Endothelial cell (in vitro differentiated cells): Measurements from ENCODE around the gene WDR19. TPM values are rescaled to one million over a fixed set of nuclear protein-coding genes. Genes with fewer than 3 reads are reported as not detected.
"Not testable (repeated sequence)": the region's sequence is repeated elsewhere in the genome, so short reads cannot be mapped to it uniquely, and the experiment has no call there.

Experiments used
- DNase-seq: peaks from one replicate; pipeline ENCODE4 v3.0.0; 2021; ENCODE audit warnings: low spot score
- H3K27ac Mint-ChIP-seq: one replicate; pipeline ENCODE4 v1.8.0; 2021; ENCODE audit warnings: mixed read lengths, inconsistent platforms; ENCODE audit not compliant: unreplicated experiment
- H3K27me3 Mint-ChIP-seq: one replicate; pipeline ENCODE4 v1.8.0; 2021; ENCODE audit warnings: mild to moderate bottlenecking, moderate library complexity, mixed read lengths, inconsistent platforms; ENCODE audit not compliant: unreplicated experiment
- H3K36me3 Mint-ChIP-seq: one replicate; pipeline ENCODE4 v1.8.0; 2021; ENCODE audit warnings: mild to moderate bottlenecking, low read depth, mixed read lengths, inconsistent platforms; ENCODE audit not compliant: unreplicated experiment
- H3K4me1 Mint-ChIP-seq: one replicate; pipeline ENCODE4 v1.8.0; 2021; ENCODE audit warnings: mild to moderate bottlenecking, mixed read lengths, inconsistent platforms; ENCODE audit not compliant: unreplicated experiment
- H3K4me3 Mint-ChIP-seq: one replicate; pipeline ENCODE4 v1.8.0; 2021; ENCODE audit warnings: mild to moderate bottlenecking, mixed read lengths, inconsistent platforms; ENCODE audit not compliant: unreplicated experiment
- H3K9me3 Mint-ChIP-seq: one replicate; pipeline ENCODE4 v1.8.0; 2021; ENCODE audit warnings: mixed read lengths, inconsistent platforms; ENCODE audit not compliant: unreplicated experiment
- long read RNA-seq: library from polyadenylated mRNA; unstranded; transcript quantifications from one replicate; pipeline ENCODE4 v2.0.0, GENCODE V29; 2020; ENCODE audit not compliant: unreplicated experiment
- total RNA-seq: library from RNA; stranded (reverse); fragmentation: NEBNext Ultra II Directional; extraction: Animal tissue kit (Norgen Biotek cat#: 25700); gene quantifications from one replicate; pipeline ENCODE4 v1.2.1, GENCODE V29; 2021; ENCODE audit not compliant: unreplicated experiment
- TF ChIP-seq, protein P1 (sequence below): fragments of 200-600 bp; sonication (generic); IDR thresholded peaks from one replicate; pipeline ENCODE4 v1.5.0; 2021; ENCODE audit warnings: antibody characterized with exemption; ENCODE audit not compliant: unreplicated experiment

Gene WDR19
- total RNA-seq = 35.8 TPM
- long read RNA-seq, full-length matches to known transcripts = 1 of 4 reads
- long read RNA-seq, partial matches to known transcripts = 3 of 4 reads
- long read RNA-seq, other reads (novel, unspliced or antisense) = 0 of 4 reads

DNA sequence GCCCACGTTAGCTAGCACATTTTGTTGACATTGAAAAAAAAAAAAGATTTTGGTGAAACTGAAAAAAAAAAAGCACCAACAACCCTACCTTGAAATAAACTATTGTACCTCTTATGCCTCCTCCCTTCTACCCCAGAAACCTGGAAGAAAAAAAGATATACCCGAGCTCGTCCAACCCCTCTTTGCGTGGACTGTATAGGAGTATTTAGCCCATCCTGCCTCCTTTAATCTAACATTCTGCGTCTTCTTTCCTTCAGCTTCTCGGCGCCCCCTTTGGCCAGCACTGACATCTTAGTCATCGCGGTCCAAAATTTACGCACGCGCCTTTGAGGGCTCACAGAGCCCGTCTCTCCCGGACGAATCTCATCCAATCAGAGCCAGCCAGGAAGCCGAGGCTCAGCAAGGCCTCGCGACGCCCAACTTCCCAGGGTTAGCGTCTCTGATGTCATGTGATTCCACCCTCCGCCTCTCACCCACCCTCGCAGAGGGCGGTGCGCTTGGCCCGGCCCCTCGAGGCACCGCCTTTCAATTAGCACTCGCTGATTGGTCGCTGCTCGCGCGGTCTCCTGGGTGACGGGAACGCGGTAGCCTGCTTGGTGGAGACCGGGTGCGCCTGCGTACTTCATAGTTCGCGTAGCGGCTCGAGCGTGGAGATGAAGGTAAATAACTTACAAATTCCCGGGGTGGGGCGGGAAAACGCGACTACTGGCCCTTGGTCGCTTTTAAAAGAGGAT is at the start of gene WDR19:
TSS of gene WDR19 (plus strand) at position 625 of the 734 bp plus-strand sequence. CDS start at position 654, 29 bp downstream.
- no peaks in the 10 kb centered on the region for H3K9me3 Mint-ChIP-seq
- H3K4me3 Mint-ChIP-seq = no peak within 1 kb of the TSS
- no peaks in the 10 kb centered on the region for H3K4me1 Mint-ChIP-seq
- peaks cover 4% of the 10 kb centered on the region for H3K27me3 Mint-ChIP-seq
- DNase-seq = peak; percentile 97
- TF ChIP-seq, protein P1, sequence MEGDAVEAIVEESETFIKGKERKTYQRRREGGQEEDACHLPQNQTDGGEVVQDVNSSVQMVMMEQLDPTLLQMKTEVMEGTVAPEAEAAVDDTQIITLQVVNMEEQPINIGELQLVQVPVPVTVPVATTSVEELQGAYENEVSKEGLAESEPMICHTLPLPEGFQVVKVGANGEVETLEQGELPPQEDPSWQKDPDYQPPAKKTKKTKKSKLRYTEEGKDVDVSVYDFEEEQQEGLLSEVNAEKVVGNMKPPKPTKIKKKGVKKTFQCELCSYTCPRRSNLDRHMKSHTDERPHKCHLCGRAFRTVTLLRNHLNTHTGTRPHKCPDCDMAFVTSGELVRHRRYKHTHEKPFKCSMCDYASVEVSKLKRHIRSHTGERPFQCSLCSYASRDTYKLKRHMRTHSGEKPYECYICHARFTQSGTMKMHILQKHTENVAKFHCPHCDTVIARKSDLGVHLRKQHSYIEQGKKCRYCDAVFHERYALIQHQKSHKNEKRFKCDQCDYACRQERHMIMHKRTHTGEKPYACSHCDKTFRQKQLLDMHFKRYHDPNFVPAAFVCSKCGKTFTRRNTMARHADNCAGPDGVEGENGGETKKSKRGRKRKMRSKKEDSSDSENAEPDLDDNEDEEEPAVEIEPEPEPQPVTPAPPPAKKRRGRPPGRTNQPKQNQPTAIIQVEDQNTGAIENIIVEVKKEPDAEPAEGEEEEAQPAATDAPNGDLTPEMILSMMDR = peak; percentile 37
- no peak within 1 kb of the TSS for H3K27ac Mint-ChIP-seq
- no peaks in the 10 kb centered on the region for H3K36me3 Mint-ChIP-seq

DNA sequence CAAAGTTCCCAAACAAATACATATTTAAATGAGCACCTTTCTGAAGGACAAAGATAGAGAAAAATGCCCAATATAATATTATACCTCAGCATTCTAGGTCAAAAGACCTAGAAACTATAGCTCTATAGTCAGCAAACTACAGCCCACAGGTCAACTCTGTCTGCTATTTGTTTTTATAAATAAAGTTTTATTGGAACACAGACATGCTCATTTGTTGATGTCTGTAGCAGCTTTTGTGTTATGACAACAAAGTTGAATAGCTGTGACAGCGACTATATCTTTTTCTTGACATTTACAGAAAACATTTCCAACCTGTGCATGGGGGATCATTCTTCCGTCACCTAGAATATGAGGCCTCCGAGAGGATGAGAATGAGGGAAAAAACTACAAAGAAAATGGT is 48.7 kb upstream of the WDR19 start:
- TF ChIP-seq, protein P1 = no peak
- Mint-ChIP-seq H3K4me3 (no peak overlapping the region), H3K27me3 (peaks cover 1% of the 10 kb centered on the region)

DNA sequence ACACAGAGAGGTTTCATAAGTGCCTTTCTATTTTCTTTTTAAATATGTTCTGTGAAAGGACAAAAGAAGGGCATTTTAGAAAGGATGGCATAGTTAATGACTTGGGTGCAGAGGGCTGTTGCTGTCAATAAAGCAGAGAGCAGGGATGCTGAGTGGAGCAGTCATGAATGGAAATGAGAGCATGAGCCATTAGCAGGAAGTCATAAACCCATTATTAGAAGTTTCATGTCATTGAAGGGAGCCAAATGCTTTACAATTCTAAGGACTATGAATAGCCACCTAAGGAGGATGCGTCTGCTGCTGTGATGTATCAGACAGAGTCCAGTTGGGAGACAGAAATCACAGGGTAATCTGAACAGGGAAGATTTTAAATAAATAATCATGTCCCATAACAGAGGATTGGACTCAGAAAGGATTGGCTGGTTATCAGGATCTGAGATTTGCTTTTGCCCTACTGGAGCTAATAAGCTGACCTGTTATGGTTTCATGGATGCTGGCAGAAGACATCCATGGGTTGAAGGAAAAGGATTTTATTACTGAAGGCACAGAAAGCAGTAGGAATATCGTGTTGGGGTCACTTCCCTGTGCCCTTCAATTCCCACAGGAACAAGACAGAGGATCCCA is 47.5 kb upstream of the WDR19 start:
- TF ChIP-seq, protein P1 = no peak
- H3K4me1 Mint-ChIP-seq = no peaks in the 10 kb centered on the region
- H3K27ac Mint-ChIP-seq = no peak overlapping the region
- no peak for DNase-seq
- H3K9me3 Mint-ChIP-seq = no peaks in the 10 kb centered on the region
- H3K4me3 Mint-ChIP-seq = no peak overlapping the region
- H3K36me3 Mint-ChIP-seq = peaks cover 3% of the 10 kb centered on the region
- H3K27me3 Mint-ChIP-seq = peaks cover 1% of the 10 kb centered on the region

More for the DNA sequence above, 48.7 kb upstream of the WDR19 start:
- H3K27ac Mint-ChIP-seq = no peak overlapping the region
- H3K36me3 Mint-ChIP-seq = no peaks in the 10 kb centered on the region
- no peaks in the 10 kb centered on the region for H3K9me3 Mint-ChIP-seq
- H3K4me1 Mint-ChIP-seq = no peaks in the 10 kb centered on the region
- no peak for DNase-seq

DNA sequence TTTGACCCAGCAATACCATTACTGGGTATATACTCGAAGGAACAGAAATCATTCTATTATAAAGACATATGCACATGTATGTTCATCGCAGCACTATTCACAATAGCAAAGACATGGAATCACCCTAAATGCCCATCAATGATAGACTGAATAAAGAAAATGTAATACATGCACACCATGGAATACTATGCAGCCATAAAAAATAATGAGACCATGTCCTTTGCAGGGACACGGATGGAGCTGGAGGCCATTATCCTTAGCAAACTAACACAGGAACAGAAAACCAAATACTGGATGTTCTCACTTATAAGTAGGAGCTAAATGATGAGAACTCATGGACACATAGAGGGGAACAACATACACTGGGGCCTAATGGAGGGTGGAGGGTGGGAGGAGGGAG is 44.1 kb upstream of the WDR19 start:
- not testable (repeated sequence) for DNase-seq, H3K9me3 Mint-ChIP-seq, H3K4me3 Mint-ChIP-seq, H3K27ac Mint-ChIP-seq, H3K27me3 Mint-ChIP-seq, H3K4me1 Mint-ChIP-seq, H3K36me3 Mint-ChIP-seq

DNA sequence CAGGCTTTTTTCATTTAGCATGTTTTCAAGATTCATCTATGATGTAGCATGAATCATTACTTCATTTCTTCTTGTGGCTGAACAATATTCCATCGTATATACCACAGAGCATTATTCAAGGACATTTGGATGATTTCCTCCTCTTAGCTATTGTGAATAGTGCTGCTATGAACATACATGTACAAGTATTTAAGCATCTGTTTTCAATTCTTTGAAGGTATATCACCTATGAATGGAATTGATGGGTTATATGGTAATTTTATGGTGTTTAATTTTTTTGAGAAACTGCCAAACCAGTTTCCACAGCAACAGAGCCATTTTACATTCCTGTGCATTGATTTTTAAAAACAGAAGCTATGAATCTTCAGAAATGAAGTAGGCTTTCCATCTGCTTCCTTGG is 36.1 kb upstream of the WDR19 start:
- TF ChIP-seq, protein P1 = no peak
- no peak for DNase-seq
- no peaks in the 10 kb centered on the region for H3K9me3 Mint-ChIP-seq
- no peaks in the 10 kb centered on the region for H3K4me1 Mint-ChIP-seq
- no peak overlapping the region for H3K27ac Mint-ChIP-seq
- H3K36me3 Mint-ChIP-seq = no peaks in the 10 kb centered on the region
- H3K4me3 Mint-ChIP-seq = no peak overlapping the region
- no peaks in the 10 kb centered on the region for H3K27me3 Mint-ChIP-seq
